IMR-90 (cell line): ENCODE results near the gene CNTNAP3.
"Not testable (repeated sequence)": the region's sequence is repeated elsewhere in the genome, so short reads cannot be mapped to it uniquely, and the experiment has no call there.

Experiments used
- CEBPB ChIP-seq: IDR thresholded peaks from 2 replicates; pipeline ENCODE4 v1.6.1; 2012; ENCODE audit warnings: low read depth, low read length, improper control_type of control experiment
- CTCF ChIP-seq: conservative IDR thresholded peaks from 2 replicates; pipeline ENCODE4 v1.5.1; 2012; ENCODE audit warnings: mild to moderate bottlenecking, low read depth, low read length, improper control_type of control experiment
- MAFK ChIP-seq: IDR thresholded peaks from 2 replicates; pipeline ENCODE4 v1.6.1; 2012; ENCODE audit warnings: low read depth, low read length, improper control_type of control experiment
- MXI1 ChIP-seq: IDR thresholded peaks from 2 replicates; pipeline ENCODE4 v1.6.1; 2012; ENCODE audit warnings: low read depth, mild to moderate bottlenecking, low read length, moderate library complexity, borderline replicate concordance
- POLR2A ChIP-seq: IDR thresholded peaks from 2 replicates; pipeline ENCODE4 v1.6.1; 2012; ENCODE audit warnings: mild to moderate bottlenecking, low read depth, low read length
- RAD21 ChIP-seq: IDR thresholded peaks from 2 replicates; pipeline ENCODE4 v1.6.1; 2012; ENCODE audit warnings: low read length, improper control_type of control experiment
- RCOR1 ChIP-seq: IDR thresholded peaks from 2 replicates; pipeline ENCODE4 v1.6.1; 2012; ENCODE audit warnings: mild to moderate bottlenecking, low read length, improper control_type of control experiment; ENCODE audit not compliant: insufficient replicate concordance
- RFX5 ChIP-seq: IDR thresholded peaks from 2 replicates; pipeline ENCODE4 v1.8.0; 2012; ENCODE audit warnings: low read depth, mild to moderate bottlenecking, low read length, moderate library complexity
- TF ChIP-seq, protein P1 (sequence below): fragments of 150-350 bp; IDR thresholded peaks from 2 replicates; pipeline ENCODE4 v1.6.1; 2016; ENCODE audit warnings: low read depth, mild to moderate bottlenecking, low read length, moderate library complexity, borderline replicate concordance
- TF ChIP-seq, protein P2 (sequence below): fragments of 150-350 bp; IDR thresholded peaks from 2 replicates; pipeline ENCODE4 v1.6.1; 2017; ENCODE audit warnings: mild to moderate bottlenecking, antibody characterized with exemption, low read length, low read depth

- not testable (repeated sequence) for TF ChIP-seq CTCF, POLR2A, RAD21, RFX5, CEBPB, MAFK, MXI1, RCOR1
- TF ChIP-seq, protein P1, sequence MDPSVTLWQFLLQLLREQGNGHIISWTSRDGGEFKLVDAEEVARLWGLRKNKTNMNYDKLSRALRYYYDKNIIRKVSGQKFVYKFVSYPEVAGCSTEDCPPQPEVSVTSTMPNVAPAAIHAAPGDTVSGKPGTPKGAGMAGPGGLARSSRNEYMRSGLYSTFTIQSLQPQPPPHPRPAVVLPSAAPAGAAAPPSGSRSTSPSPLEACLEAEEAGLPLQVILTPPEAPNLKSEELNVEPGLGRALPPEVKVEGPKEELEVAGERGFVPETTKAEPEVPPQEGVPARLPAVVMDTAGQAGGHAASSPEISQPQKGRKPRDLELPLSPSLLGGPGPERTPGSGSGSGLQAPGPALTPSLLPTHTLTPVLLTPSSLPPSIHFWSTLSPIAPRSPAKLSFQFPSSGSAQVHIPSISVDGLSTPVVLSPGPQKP: not testable (repeated sequence)
- TF ChIP-seq, protein P2, sequence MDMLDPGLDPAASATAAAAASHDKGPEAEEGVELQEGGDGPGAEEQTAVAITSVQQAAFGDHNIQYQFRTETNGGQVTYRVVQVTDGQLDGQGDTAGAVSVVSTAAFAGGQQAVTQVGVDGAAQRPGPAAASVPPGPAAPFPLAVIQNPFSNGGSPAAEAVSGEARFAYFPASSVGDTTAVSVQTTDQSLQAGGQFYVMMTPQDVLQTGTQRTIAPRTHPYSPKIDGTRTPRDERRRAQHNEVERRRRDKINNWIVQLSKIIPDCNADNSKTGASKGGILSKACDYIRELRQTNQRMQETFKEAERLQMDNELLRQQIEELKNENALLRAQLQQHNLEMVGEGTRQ: not testable (repeated sequence)
Observed at GRCh38 chr9:39198000-39198709, 89.8 kb downstream of the CNTNAP3 start.
